IPS-18c (cell line): Measurements from ENCODE around the gene DUSP1.
"Not testable (repeated sequence)": the region's sequence is repeated elsewhere in the genome, so short reads cannot be mapped to it uniquely, and the experiment has no call there.

Experiments
- H3K4me3 ChIP-seq: 2 replicates; pipeline ENCODE4 v1.7.0; 2013; ENCODE audit warnings: low read depth, mild to moderate bottlenecking, low read length, moderate library complexity; ENCODE audit not compliant: insufficient read depth
- H3K9me3 ChIP-seq: one replicate; pipeline ENCODE4 v1.6.1; 2013; ENCODE audit warnings: mild to moderate bottlenecking, low read length, moderate library complexity; ENCODE audit not compliant: control insufficient read depth, insufficient read depth

The DUSP1 gene

DNA sequence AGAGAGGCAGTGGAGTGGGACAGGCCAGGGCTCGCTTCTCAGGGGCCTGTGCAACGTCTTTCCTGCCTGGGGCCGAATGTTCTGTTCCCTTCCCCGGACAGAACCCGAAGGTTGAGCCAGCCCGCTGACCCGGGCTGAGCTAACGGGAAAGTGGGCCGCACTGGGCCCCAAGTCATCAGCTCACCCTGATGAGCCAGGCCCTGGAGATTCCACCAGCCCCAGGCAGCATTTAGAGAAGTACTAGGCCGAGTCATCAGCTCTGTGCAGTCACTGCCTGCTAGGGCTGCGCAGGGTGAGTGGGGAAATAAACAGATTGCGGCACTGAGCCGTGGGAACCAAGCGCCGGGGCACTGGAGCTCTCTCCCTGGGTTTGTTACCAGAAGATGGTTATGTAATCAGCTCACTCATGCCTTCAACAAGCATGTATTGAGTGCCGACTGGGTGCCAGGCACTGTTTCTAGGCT lies 29.1 kb upstream of the DUSP1 start:
- Histone ChIP-seq H3K4me3 (no peak overlapping the region), H3K9me3 (no peaks in the 10 kb centered on the region)

DNA sequence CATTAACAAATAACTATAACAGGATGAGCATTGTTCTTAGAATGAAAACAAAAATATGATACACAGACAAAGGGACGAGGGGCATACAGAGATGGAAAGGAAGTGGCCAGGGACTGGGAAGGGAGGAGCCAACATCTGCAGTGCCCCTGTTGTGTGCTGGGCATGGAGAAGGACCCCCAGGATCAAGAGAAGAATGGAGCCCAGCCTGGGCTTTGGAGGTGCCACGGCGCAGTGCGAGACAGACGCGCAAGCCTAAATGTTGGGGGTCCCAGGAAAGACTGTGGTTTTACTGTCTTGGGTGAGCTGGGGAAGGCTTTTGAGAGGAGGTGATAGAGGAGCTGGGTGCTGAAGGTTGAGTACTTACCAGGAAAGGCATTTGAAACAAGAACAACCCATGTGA lies 28.4 kb upstream of the DUSP1 start:
- Histone ChIP-seq H3K4me3 (no peak overlapping the region), H3K9me3 (no peaks in the 10 kb centered on the region)

DNA sequence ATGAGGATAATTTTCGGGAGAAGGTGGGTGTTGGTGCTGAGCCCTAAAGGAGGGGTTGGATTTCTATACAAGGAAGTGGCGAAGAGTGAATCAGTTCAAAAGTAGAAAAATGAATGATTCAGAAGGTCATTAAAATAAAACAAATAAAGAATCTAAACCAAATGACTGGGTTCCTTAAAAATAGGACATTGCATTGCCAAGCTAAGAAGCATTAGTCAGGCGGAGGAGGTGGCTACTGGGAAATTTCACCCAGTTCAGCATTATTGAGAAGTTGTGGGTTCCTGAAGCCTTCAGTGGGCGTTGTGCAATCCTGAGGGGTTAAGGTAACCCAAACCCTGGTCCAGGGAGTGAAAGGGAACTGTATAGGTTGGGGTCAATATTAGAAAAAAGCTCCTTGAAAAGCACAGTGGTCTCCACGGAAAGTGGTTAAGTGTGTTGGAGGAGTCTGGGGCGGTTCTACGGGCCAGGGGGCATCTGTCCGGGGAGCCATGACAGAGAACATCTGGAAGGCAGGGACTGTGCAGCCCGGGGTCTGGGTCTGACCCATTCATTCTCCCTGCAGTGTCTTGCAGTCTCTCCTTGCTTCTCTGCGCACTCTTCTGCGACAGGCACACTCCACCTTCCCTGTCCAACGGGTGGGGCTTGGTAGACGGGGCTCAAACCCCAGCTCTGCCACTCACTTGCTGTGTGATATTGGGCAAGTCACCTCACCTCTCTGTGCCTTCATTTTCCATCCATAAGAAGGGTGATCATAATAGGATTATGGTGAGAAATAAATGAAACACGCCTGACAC lies 27.6 kb upstream of the DUSP1 start:
- Histone ChIP-seq H3K4me3 (no peak overlapping the region), H3K9me3 (no peaks in the 10 kb centered on the region)

DNA sequence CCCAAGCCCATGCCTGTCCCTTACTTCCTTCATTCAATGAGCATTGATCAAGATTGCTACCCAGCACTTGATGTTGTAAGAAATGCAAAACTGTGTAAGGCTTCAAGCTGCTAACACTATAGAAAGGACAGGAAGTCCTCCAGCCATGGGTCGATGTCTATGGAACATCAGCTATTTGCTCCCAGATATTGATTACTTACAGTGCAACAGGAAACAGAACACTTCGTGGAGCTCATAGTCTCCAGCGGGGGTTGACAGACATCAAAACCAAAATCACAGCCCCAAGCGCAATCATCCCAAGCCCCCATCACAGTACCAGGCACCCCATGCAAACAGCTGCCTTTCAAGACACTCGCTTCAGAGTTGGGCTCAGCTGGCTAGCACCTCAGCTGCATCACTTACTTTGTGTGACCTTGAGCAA lies 26.8 kb upstream of the DUSP1 start:
- H3K4me3 ChIP-seq, result no peak overlapping the region
- H3K9me3 ChIP-seq, result no peaks in the 10 kb centered on the region

DNA sequence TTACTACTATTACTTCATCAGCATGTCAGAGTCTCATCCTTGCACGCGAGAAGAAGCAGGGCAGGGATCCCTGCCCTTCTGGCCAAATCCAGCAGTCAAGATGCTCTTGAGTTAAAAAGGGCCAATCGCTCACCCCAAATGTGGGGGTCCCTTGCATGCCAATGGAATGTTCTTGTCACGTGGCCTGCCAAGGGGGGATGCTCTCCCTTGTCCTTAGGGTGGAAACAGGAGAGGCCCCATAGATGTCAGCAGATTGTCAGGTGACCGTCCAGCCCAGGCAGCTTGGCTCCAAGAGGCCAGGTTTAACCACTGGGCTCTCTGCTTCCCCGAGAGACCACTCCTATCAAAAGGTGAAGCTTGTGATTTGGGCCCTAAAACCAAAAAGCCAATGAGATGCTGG lies 25.3 kb upstream of the DUSP1 start:
- H3K9me3 ChIP-seq, result no peaks in the 10 kb centered on the region
- no peak overlapping the region for H3K4me3 ChIP-seq

DNA sequence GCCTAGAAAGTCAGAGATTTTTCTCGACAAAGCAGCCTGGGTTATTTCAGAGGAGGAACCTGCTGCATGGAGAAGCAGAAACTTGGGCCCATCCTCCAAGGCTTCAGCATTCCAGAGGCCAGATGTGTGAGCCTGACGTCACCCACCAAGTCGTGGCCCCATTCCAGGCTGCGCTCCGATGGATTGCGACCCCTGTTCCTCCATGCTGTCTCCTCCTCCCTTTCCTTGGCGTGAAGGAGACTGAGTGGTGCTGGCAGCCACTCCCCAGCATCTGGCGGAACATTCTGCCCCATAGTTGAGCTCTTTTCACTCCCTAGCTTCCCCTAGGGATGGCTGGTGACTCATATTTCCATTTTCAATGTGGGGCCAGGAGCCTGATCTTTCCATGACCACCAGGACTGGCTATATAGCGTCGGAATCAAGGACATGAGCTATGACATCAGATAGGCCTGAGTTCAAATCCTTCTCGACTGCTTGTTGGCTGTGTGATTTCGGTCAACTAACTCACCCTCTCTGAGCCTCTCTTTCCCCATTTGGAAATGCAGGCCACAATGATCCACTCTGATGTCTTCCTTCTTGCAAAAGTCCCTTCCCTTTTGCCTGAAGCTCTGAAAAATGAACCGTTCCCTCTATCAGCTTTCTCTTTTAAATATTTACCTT lies 24.5 kb upstream of the DUSP1 start:
- no peak overlapping the region for H3K4me3 ChIP-seq
- H3K9me3 ChIP-seq, result no peaks in the 10 kb centered on the region

DNA sequence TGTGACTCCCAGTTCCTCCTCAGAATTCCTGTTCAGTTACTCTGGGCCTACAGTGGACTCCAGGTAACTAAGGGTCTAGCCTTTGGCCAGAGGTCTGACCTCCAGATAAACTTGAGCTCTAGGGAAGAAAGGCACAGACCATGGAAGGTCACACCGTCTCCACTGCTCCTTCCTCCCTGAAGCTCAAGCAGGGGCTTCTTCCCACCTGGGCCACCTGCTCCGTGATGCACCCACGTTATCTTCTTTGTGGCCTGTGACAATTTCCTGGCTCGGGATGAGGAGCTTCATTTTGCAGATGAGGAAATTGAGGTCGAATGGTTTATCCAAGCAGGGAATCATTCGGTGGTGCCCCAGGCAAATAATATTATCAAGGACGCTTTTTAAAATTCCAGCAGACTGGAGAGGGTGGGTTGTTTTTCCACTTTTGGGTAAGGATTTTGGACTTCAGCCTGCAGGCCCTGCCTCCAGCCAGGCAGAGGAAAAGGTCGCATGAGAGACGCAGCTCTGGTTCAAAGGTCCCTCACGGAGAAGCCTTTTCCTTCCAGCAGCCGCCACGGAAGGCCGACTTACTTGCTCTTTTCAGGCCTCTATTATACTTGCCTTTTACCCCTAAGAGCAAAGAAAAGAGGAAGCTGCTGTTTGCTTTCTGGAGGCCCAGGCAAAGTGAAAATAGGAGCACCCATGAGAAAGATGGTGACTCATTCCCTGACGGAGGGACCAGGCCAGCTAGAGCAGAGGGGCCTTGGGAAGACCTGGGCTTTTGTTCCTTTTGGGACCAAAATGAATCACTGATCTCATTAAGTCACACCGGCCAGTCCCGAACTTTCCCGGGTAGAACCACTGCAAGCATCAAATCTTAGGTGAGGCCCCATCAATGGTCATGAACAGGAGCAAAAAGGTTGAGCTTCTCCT lies 22.8 kb upstream of the DUSP1 start:
- Histone ChIP-seq H3K9me3 (no peaks in the 10 kb centered on the region), H3K4me3 (no peak overlapping the region)

DNA sequence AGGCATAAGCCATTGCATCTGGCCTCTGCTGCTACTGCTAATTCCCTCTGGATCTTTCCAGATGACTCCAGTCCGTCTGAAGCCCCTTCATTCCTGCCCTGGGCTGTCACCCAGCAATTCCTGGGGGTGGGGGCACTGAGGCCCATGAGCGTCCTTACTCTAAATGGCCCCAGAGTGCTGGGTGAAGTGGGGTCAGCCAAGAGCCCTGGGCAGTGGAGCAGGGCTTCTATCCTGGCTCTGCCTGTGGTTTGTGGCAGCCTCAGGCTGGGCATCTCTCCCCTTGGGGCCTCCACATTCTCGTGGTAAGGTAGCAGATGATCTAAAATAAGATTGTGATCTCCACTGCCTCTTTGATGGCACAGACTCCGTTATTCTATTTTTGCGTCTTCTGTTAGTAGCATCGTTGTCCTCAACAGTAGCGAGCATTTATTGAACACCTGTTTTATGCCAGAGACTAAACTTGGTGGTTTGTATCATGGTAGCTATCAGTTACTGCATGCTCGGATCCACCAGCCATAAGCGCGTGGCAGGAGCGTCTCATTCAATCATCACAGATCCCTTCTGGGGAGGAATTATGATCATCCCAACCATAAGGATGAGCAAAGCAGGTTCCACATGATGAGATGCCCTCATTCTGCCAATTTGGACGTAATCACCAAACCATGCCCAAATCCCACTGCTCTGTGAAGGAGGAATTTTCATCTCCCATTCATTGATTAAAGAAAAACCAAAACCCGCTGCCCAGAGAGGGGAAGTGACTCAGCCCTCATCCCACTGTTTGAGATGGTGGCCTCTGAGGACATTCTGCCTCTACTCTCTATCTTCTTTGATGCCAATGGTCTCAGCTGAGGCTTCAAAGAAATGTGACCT lies 21.9 kb upstream of the DUSP1 start:
- Histone ChIP-seq H3K9me3 (no peaks in the 10 kb centered on the region), H3K4me3 (no peak overlapping the region)

DNA sequence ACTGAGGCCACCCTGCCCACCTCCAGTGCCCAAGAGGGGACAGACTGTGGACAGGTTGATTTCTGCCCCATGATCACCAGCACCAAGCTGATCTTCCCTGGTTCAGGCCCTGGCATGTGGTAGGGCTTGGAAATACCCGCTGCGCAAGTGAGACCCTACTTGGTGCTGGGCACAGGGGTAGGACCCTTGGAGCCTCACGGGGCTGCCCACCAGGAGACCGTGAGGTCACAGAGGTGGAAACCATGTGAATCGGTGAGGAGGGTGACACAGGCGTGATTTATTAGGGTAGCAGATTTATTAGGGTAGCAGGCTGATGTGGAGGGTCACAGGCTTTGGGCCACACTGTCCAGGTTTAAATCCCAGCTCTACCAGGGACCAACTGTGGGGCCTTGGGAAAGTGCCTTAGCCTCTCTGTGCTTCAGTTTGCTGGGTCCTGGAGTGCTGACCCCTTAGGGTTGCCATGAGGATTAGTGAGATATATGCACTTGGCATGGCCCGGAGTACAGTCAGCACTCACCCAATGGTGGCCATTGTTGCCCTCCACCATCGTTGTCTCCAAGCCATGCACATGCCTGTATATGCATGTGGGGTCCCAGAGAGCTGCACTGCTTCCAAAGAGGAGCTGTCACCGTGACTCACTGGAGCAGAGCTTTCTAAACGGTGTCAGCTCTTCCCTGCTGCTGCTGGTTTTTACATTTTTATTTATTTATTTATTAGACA lies 20.9 kb upstream of the DUSP1 start:
- no peaks in the 10 kb centered on the region for H3K9me3 ChIP-seq
- no peak overlapping the region for H3K4me3 ChIP-seq

DNA sequence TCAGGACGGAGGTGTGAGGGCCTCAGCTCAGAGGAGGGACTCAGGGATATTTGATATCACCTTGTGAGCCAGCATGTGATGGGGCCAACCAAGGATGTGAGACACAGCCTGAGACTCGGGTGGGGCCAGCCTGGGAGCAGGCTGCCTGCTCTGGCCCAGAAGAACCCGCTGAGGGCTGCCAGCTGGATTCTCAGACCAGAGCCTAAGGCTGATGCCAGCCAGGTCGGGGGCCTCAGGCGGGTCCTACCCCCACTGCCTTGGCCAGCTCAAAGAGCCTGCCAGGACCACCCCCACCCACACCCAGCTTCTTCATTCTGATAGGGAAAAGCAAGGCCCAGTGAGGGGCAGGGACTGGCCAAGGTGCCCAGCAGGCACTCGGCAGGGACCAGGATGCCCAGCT lies 20.3 kb upstream of the DUSP1 start:
- no peak overlapping the region for H3K4me3 ChIP-seq
- H3K9me3 ChIP-seq, result no peaks in the 10 kb centered on the region

DNA sequence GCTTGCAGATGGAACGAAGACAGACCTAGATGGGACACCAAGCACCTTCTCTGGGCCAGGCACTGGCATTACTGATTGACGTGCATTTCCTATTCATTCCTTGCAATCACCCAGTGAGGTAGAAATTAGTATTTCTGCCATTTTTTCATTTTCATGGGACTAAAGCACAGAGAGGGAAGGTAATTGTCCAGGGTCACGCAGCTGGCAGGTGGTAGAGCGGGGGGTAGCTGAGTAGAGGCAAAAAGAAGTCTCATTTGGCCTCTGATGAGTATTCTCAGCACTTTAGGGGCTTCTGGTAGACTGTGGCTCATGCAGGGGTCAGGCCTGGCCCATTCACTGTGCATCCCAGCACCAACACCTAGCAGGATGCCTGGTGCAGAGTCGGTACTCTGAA lies 19.5 kb upstream of the DUSP1 start:
- Histone ChIP-seq H3K9me3 (no peaks in the 10 kb centered on the region), H3K4me3 (no peak overlapping the region)

DNA sequence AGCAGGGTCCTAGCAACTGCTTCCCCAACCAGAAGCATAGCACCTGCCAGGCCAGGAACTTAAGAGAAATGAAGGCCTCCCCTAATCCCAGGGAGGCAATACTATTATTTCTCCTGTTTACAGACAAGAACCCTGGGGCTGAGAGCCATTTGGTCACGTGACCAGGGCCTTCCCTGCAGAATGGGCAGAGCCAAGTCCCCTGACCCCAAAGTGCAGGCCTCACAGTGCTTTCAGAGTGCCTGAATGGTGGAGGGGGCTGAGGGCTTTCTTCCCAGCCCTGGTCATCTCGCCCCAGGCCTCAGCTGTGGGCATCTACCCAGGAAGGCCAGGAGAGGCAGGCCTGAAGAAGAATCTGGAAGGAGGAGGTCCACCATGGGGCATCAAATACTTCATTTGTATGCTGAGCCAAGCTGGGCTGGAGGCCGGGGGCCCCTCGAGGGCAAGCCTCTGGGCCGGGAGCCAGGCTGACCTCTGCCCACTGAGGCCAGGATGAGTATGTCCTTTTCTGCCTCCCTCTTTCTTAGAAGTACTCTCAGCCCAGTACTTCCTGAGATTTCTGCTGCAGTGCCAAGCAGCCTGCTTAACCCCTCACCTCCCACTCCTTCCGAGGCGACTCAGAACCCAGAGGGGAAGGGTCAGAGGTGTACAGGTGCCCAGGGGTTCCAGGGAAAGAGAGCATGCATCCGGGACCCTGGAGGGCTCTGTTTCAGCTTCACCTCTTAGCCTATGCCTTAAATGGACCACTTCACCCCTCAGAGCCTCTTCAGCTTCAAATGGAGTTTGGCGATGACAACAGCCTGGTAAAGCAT lies 18.9 kb upstream of the DUSP1 start:
- Histone ChIP-seq H3K9me3 (no peaks in the 10 kb centered on the region), H3K4me3 (no peak overlapping the region)

DNA sequence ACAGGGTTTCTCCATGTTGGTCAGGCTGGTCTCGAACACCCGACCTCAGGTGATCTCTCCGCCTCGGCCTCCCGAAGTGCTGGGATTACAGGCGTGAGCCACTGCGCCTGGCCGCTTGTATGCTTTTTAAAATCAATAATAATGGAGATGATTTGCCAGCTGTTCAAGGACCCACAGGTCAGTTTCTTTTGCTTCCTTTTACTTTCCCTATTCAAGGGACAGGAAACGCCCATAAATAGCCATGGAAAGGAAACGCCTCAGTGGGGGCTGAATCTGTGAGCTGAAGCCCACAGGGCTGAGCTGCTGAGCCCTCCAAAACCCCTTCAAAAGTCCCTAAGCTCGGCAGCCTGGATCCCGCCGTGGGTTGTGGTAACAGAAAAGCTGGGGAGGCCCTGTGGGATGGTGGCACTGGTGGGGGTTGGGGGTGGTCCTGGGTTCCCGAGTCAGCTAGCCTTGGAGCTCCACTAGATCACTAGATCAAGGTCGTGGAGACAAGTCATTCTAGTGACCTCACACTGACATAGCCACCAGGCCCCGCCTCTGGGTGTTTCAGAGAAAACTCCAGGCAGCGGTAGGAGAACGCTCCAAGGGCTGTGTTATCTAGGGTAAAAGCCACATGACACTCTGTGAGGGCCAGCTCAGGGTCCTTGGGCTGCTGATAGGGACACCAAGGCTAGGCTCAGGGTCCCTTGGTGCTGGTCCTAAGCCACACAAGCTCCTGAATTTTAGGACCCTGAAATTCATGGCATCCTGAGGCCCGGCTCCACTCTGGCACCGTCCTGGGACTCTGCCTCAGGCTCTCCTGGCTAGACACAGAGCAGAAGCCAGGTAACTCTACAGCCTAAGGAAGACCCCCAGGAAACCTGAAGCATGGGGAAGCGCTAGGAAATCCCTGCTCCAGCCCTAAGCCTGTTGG lies 18.0 kb upstream of the DUSP1 start:
- H3K4me3 ChIP-seq, result no peak overlapping the region
- H3K9me3 ChIP-seq, result no peaks in the 10 kb centered on the region

DNA sequence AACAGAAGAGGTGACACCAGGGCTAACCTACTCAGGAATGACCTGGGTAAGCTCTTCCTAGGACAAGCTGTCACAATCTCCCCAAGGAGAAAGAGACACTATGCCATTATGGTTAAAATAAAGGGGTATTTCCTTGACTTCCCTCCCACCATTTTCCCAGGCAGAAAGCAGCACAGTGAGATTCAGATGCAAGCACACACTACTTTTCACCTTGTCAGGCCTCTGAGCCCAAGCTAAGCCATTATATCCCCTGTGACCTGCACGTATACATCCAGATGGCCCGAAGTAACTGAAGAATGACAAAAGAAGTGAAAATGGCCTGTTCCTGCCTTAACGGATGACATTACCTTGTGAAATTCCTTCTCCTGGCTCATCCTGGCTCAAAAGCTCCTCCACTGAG lies 16.5 kb upstream of the DUSP1 start:
- H3K4me3 ChIP-seq, H3K9me3 ChIP-seq: not testable (repeated sequence)
